GM23338 (cell line): ENCODE data around the gene PCGF2. TPM values are rescaled to one million over a fixed set of nuclear protein-coding genes. Genes with fewer than 3 reads are reported as not detected.

ENCODE experiments used
- ATAC-seq: fragments of 200-7000 bp; cut with Tn5 transposase; 3 replicates; pipeline ENCODE4 v1.9.1; 2020
- DNase-seq: peaks from one replicate; pipeline ENCODE4 v3.0.0-alpha.2; 2015; ENCODE audit warnings: low spot score
- H2AFZ ChIP-seq: fragments of 200-600 bp; sonication (generic); 2 replicates; pipeline ENCODE4 v1.8.0; 2016; ENCODE audit warnings: antibody characterized with exemption, mild to moderate bottlenecking, moderate library complexity
- H3F3A ChIP-seq: fragments of 200-600 bp; sonication (generic); replicated peaks from 2 replicates; pipeline ENCODE4 v1.8.0; 2017; ENCODE audit warnings: antibody characterized with exemption, mixed run types, low read depth
- H3K27ac ChIP-seq: fragments of 200-600 bp; sonication (generic); 2 replicates; pipeline ENCODE4 v1.6.1; 2016; ENCODE audit warnings: low read depth
- H3K27me3 ChIP-seq: fragments of 200-600 bp; sonication (generic); 2 replicates; pipeline ENCODE4 v1.8.0; 2016; ENCODE audit warnings: mild to moderate bottlenecking, mixed run types, moderate library complexity; ENCODE audit not compliant: insufficient read depth
- H3K36me3 ChIP-seq: fragments of 200-600 bp; sonication (generic); 2 replicates; pipeline ENCODE4 v1.8.0; 2016; ENCODE audit warnings: mild to moderate bottlenecking; ENCODE audit not compliant: insufficient read depth
- H3K4me1 ChIP-seq: fragments of 200-600 bp; sonication (generic); 2 replicates; pipeline ENCODE4 v1.8.0; 2016; ENCODE audit warnings: mild to moderate bottlenecking, moderate library complexity; ENCODE audit not compliant: insufficient read depth
- H3K4me2 ChIP-seq: fragments of 200-600 bp; sonication (generic); 2 replicates; pipeline ENCODE4 v1.7.1; 2017; ENCODE audit warnings: mixed run types
- H3K4me3 ChIP-seq: fragments of 200-600 bp; sonication (generic); 2 replicates; pipeline ENCODE4 v1.6.1; 2016; ENCODE audit warnings: mixed run types
- H3K79me2 ChIP-seq: fragments of 200-600 bp; sonication (generic); replicated peaks from 2 replicates; pipeline ENCODE4 v1.8.0; 2017; ENCODE audit warnings: mild to moderate bottlenecking; ENCODE audit not compliant: insufficient read depth
- H3K9me2 ChIP-seq: fragments of 200-600 bp; sonication (generic); 2 replicates; pipeline ENCODE4 v1.8.0; 2017; ENCODE audit not compliant: insufficient read depth
- H4K20me1 ChIP-seq: fragments of 200-600 bp; sonication (generic); replicated peaks from 2 replicates; pipeline ENCODE4 v1.8.0; 2017; ENCODE audit warnings: mild to moderate bottlenecking; ENCODE audit not compliant: insufficient read depth
- H3K27ac Mint-ChIP-seq: 2 replicates; pipeline ENCODE4 v1.8.0; 2020; ENCODE audit warnings: inconsistent platforms, mild to moderate bottlenecking, moderate library complexity, mixed read lengths
- H3K27me3 Mint-ChIP-seq: 3 replicates; pipeline ENCODE4 v1.8.0; 2022; ENCODE audit warnings: low read depth, mild to moderate bottlenecking, moderate library complexity, mixed read lengths, inconsistent platforms; ENCODE audit not compliant: insufficient read depth, poor library complexity
- H3K36me3 Mint-ChIP-seq: 3 replicates; pipeline ENCODE4 v1.8.0; 2021; ENCODE audit warnings: low read depth, mild to moderate bottlenecking, inconsistent platforms, moderate library complexity, mixed read lengths
- H3K4me1 Mint-ChIP-seq: 3 replicates; pipeline ENCODE4 v1.8.0; 2020; ENCODE audit warnings: mild to moderate bottlenecking, inconsistent platforms, mixed read lengths
- H3K4me3 Mint-ChIP-seq: 3 replicates; pipeline ENCODE4 v1.8.0; 2021; ENCODE audit warnings: moderate library complexity, mild to moderate bottlenecking, inconsistent platforms, mixed read lengths
- H3K9me3 Mint-ChIP-seq: 3 replicates; pipeline ENCODE4 v1.8.0; 2020; ENCODE audit warnings: moderate library complexity, mild to moderate bottlenecking, inconsistent platforms, mixed read lengths
- CTCF ChIP-seq, 2 experiments: fragments of 200-600 bp in 1 of 2; sonication (generic) in 1 of 2; conservative IDR thresholded peaks; 2 replicates each; pipeline versions ENCODE4 v1.5.1 to v1.6.1; 2016 to 2017; ENCODE audit warnings: antibody characterized with exemption in 2 of 2, low read depth in 2 of 2, mild to moderate bottlenecking in 2 of 2, moderate library complexity in 1 of 2
- ETS1 ChIP-seq: IDR thresholded peaks from 2 replicates; pipeline ENCODE4 v1.6.1; 2016; ENCODE audit warnings: antibody characterized with exemption
- EZH2 ChIP-seq: fragments of 200-600 bp; sonication (generic); IDR thresholded peaks from one replicate; pipeline ENCODE4 v1.8.0; 2017; ENCODE audit warnings: antibody characterized with exemption, mild to moderate bottlenecking, low read depth; ENCODE audit not compliant: unreplicated experiment
- EZH2phosphoT487 ChIP-seq: fragments of 200-600 bp; sonication (generic); IDR thresholded peaks from one replicate; pipeline ENCODE4 v1.8.1; 2018; ENCODE audit warnings: antibody characterized with exemption; ENCODE audit not compliant: unreplicated experiment
- JUNB ChIP-seq: IDR thresholded peaks from one replicate; pipeline ENCODE4 v1.6.1; 2016; ENCODE audit warnings: antibody characterized with exemption; ENCODE audit not compliant: unreplicated experiment
- NANOG ChIP-seq: IDR thresholded peaks from 2 replicates; pipeline ENCODE4 v1.6.1; 2016; ENCODE audit warnings: antibody characterized with exemption, borderline replicate concordance
- REST ChIP-seq: IDR thresholded peaks from one replicate; pipeline ENCODE4 v1.6.1; 2018; ENCODE audit warnings: antibody characterized with exemption; ENCODE audit not compliant: unreplicated experiment
- STAT1 ChIP-seq: IDR thresholded peaks from one replicate; pipeline ENCODE4 v1.6.1; 2016; ENCODE audit warnings: antibody characterized with exemption; ENCODE audit not compliant: unreplicated experiment
- ZNF114 ChIP-seq: fragments of 250-450 bp; sonication (Bioruptor Pico); IDR thresholded peaks from 2 replicates; pipeline ENCODE4 v1.5.0; 2020; ENCODE audit warnings: mild to moderate bottlenecking, moderate library complexity
- ZNF462 ChIP-seq: fragments of 250-450 bp; sonication (Bioruptor Pico); IDR thresholded peaks from 2 replicates; pipeline ENCODE4 v1.5.0; 2020; ENCODE audit warnings: mild to moderate bottlenecking, moderate library complexity
- polyA plus RNA-seq: library from polyadenylated mRNA; unstranded; fragments of >200 nt; fragmentation: Nextera tagmentation; extraction: Ambion mirVana; gene quantifications from 2 replicates; pipeline ENCODE4 v1.2.1, GENCODE V29; 2016
- total RNA-seq: library from RNA; depleted of rRNA; stranded (reverse); fragments of >200 nt; shearing (Covaris generic); gene quantifications from 2 replicates; pipeline ENCODE4 v1.2.3, GENCODE V29; 2014

Gene PCGF2
- total and polyA plus RNA-seq, 2 experiments from 2014 or later, result 21.1 to 51.9 TPM

- no peak overlapping the region for H3K4me2 ChIP-seq
- no peak for ATAC-seq
- peaks cover 52% of the 10 kb centered on the region for H4K20me1 ChIP-seq
- no peak for TF ChIP-seq EZH2phosphoT487
- TF ChIP-seq NANOG, result no peak
- no peak for TF ChIP-seq JUNB
- no peak for TF ChIP-seq ZNF462 (CRISPR knock-in tag)
- TF ChIP-seq EZH2, result no peak
- TF ChIP-seq REST, result no peak
- TF ChIP-seq STAT1, result no peak
- TF ChIP-seq ETS1, result no peak
- no peak for TF ChIP-seq CTCF (conservative IDR thresholded peaks at IDR 0.05; ENCODE audit: low read depth in 2 of 2)
- TF ChIP-seq ZNF114 (CRISPR knock-in tag), result no peak
- no peak overlapping the region for H3K27ac Mint-ChIP-seq
- no peak overlapping the region for H3K27ac ChIP-seq
- H3K4me1 Mint-ChIP-seq, result peaks cover 43% of the 10 kb centered on the region
- no peak overlapping the region for H3K4me3 ChIP-seq
- H3K4me1 ChIP-seq, result peaks cover 17% of the 10 kb centered on the region
- no peaks in the 10 kb centered on the region; the same call in 2 of the 3 replicates for H3K9me3 Mint-ChIP-seq
- H3K27me3 ChIP-seq, result no peaks in the 10 kb centered on the region
- peaks cover 5% of the 10 kb centered on the region for H3K36me3 ChIP-seq
- no peaks in the 10 kb centered on the region for H3K9me2 ChIP-seq
- H2AFZ ChIP-seq, result no peak overlapping the region
- H3K27me3 Mint-ChIP-seq, result peaks cover 28% of the 10 kb centered on the region
- H3F3A ChIP-seq, result 0 out of 2 replicates have a peak, but pooled peaks cover 11% of the 10 kb centered on the region
- peaks cover 52% of the 10 kb centered on the region for H3K79me2 ChIP-seq
- DNase-seq, result no peak
- H3K36me3 Mint-ChIP-seq, result peaks cover 73% of the 10 kb centered on the region
- H3K4me3 Mint-ChIP-seq, result no peak overlapping the region
Measured at GRCh38 chr17:38740044-38740443, 8.1 kb downstream of the PCGF2 start.
